Measurements from ENCODE around the gene ALLC. TPM values are rescaled to one million over a fixed set of nuclear protein-coding genes. Genes with fewer than 3 reads are reported as not detected.
"Not testable (repeated sequence)": the region's sequence is repeated elsewhere in the genome, so short reads cannot be mapped to it uniquely, and the experiment has no call there.

ALLC gene
- total RNA-seq, 4 donors from 2014 or later: not detected

GRCh38 chr2:3618367-3618766 lies 39.6 kb upstream of the ALLC start:
- Histone ChIP-seq H3K4me1 (no peaks in the 10 kb centered on the region), H3K36me3 (no peaks in the 10 kb centered on the region), H3K9me3 (peaks cover 0 to 3% (median 0%) of the 10 kb centered on the region in 4 donors), H3K4me3 (no peak overlapping the region), H3K27me3 (no peaks in the 10 kb centered on the region), H3K27ac (no peak overlapping the region)
- no peak for TF ChIP-seq CTCF (IDR thresholded peaks at IDR 0.05)
- TF ChIP-seq POLR2A (IDR thresholded peaks at IDR 0.05): no peak
- no peak for DNase-seq

- no peaks in the 10 kb centered on the region for H3K9me3 ChIP-seq
- no peak overlapping the region for H3K27ac ChIP-seq
- no peaks in the 10 kb centered on the region for H3K36me3 ChIP-seq
- TF ChIP-seq POLR2A (IDR thresholded peaks at IDR 0.05): no peak
- no peak for TF ChIP-seq CTCF (IDR thresholded peaks at IDR 0.05)
- DNase-seq: no peak
- no peaks in the 10 kb centered on the region for H3K27me3 ChIP-seq
- no peak overlapping the region for H3K4me3 ChIP-seq
- no peaks in the 10 kb centered on the region for H3K4me1 ChIP-seq
These were observed 39.0 kb upstream of the ALLC start for GRCh38 chr2:3619033-3619432.

- H3K27me3 ChIP-seq, H3K36me3 ChIP-seq, H3K27ac ChIP-seq, H3K4me1 ChIP-seq, H3K4me3 ChIP-seq, H3K9me3 ChIP-seq: not testable (repeated sequence)
- DNase-seq: peak in 2 of 3 donors; percentile 3 to 8
These were observed 38.3 kb upstream of the ALLC start for GRCh38 chr2:3619661-3620060.

GRCh38 chr2:3620834-3621233 lies 37.2 kb upstream of the ALLC start:
- H3K27ac ChIP-seq: no peak overlapping the region
- no peaks in the 10 kb centered on the region for H3K9me3 ChIP-seq
- H3K36me3 ChIP-seq: no peaks in the 10 kb centered on the region
- DNase-seq: no peak
- no peaks in the 10 kb centered on the region for H3K4me1 ChIP-seq
- no peak overlapping the region for H3K4me3 ChIP-seq
- no peak for TF ChIP-seq CTCF (IDR thresholded peaks at IDR 0.05)
- no peak for TF ChIP-seq POLR2A (IDR thresholded peaks at IDR 0.05)
- no peaks in the 10 kb centered on the region for H3K27me3 ChIP-seq

GRCh38 chr2:3622967-3623366 lies 35.0 kb upstream of the ALLC start:
- Histone ChIP-seq H3K4me1 (no peaks in the 10 kb centered on the region), H3K27ac (no peak overlapping the region), H3K27me3 (no peaks in the 10 kb centered on the region), H3K9me3 (no peaks in the 10 kb centered on the region), H3K36me3 (no peaks in the 10 kb centered on the region), H3K4me3 (no peak overlapping the region)
- no peak for DNase-seq
- no peak for TF ChIP-seq POLR2A (IDR thresholded peaks at IDR 0.05)
- no peak for TF ChIP-seq CTCF (IDR thresholded peaks at IDR 0.05)

GRCh38 chr2:3624059-3624794 lies 33.8 kb upstream of the ALLC start:
- TF ChIP-seq POLR2A (IDR thresholded peaks at IDR 0.05) (no peak), CTCF (IDR thresholded peaks at IDR 0.05) (no peak)
- no peaks in the 10 kb centered on the region for H3K4me1 ChIP-seq
- no peak overlapping the region for H3K4me3 ChIP-seq
- peak in 2 of 3 donors; percentile 7 to 13 for DNase-seq
- H3K9me3 ChIP-seq: no peaks in the 10 kb centered on the region
- no peaks in the 10 kb centered on the region for H3K36me3 ChIP-seq
- no peaks in the 10 kb centered on the region for H3K27me3 ChIP-seq
- H3K27ac ChIP-seq: no peak overlapping the region
